Ureter (tissue), 1 donor: ENCODE results near the gene VASH1. TPM values are rescaled to one million over a fixed set of nuclear protein-coding genes. Genes with fewer than 3 reads are reported as not detected.

Experiments
- DNase-seq: peaks from one replicate; pipeline ENCODE4 v3.0.0-alpha.2; 2020; ENCODE audit warnings: low spot score
- total RNA-seq: library from RNA; stranded (reverse); gene quantifications from one replicate; pipeline ENCODE4 v1.2.4, GENCODE V29; 2023
- donor health status: DM: yes; HTN: yes; CAD: no.

The VASH1 gene
- total RNA-seq, 1 donor from 2014 or later = 9.0 TPM

- DNase-seq = no peak
These were observed 68.6 kb downstream of the VASH1 start for GRCh38 chr14:76829650-76830421.

GRCh38 chr14:76830556-76830955 is 69.3 kb downstream of the VASH1 start:
- no peak for DNase-seq

GRCh38 chr14:76832503-76832988 is 71.3 kb downstream of the VASH1 start:
- no peak for DNase-seq

Other genes starting within 250 kb of the VASH1 start
- 32.1 TPM for gene ANGEL1, start 51.4 kb downstream of the VASH1 start, total RNA-seq
- gene LRRC74A, start 64.9 kb downstream of the VASH1 start, total RNA-seq = not detected